Hindlimb muscle (tissue), 1 donor: ENCODE results near the gene RSL24D1. TPM values are rescaled to one million over a fixed set of nuclear protein-coding genes. Genes with fewer than 3 reads are reported as not detected.
"Not testable (repeated sequence)": the region's sequence is repeated elsewhere in the genome, so short reads cannot be mapped to it uniquely, and the experiment has no call there.

Source experiments
- DNase-seq: peaks from one replicate; pipeline ENCODE4 v3.0.0-alpha.2; 2013
- polyA plus RNA-seq: library from polyadenylated mRNA; unstranded; fragments of 120-200 nt; gene quantifications from one replicate; pipeline ENCODE4 v1.2.1, GENCODE V29; 2013; ENCODE audit not compliant: insufficient read length

Gene RSL24D1
- polyA plus RNA-seq, 1 donor = 77.1 TPM

- no peak for DNase-seq
Measured at GRCh38 chr15:55204464-55204863, 7.7 kb upstream of the RSL24D1 start.

- DNase-seq = no peak
Measured at GRCh38 chr15:55202206-55202605, 5.5 kb upstream of the RSL24D1 start.

GRCh38 chr15:55198706-55199105 is 2.0 kb upstream of the RSL24D1 start:
- no peak for DNase-seq

GRCh38 chr15:55197719-55198118 is 978 bp upstream of the RSL24D1 start:
- DNase-seq = no peak

GRCh38 chr15:55197362-55197705 is 593 bp upstream of the RSL24D1 start:
- no peak for DNase-seq

- DNase-seq = no peak
Measured at GRCh38 chr15:55195996-55196395, 745 bp downstream of the RSL24D1 start.

- no peak for DNase-seq
Measured at GRCh38 chr15:55194256-55194655, 2.5 kb downstream of the RSL24D1 start.

GRCh38 chr15:55186331-55186730 is 10.4 kb downstream of the RSL24D1 start:
- DNase-seq = no peak

GRCh38 chr15:55183679-55184078 is 13.1 kb downstream of the RSL24D1 start:
- no peak for DNase-seq

GRCh38 chr15:55179141-55179540 is 17.6 kb downstream of the RSL24D1 start:
- DNase-seq = no peak

GRCh38 chr15:55170361-55170760 is 26.4 kb downstream of the RSL24D1 start:
- no peak for DNase-seq

- DNase-seq = peak; percentile 58
Measured at GRCh38 chr15:55168350-55168974, 28.3 kb downstream of the RSL24D1 start.

- DNase-seq = no peak
Measured at GRCh38 chr15:55164284-55164683, 32.5 kb downstream of the RSL24D1 start.

- no peak for DNase-seq
Measured at GRCh38 chr15:55151631-55152030, 45.1 kb downstream of the RSL24D1 start.

GRCh38 chr15:55143132-55143531 is 53.6 kb downstream of the RSL24D1 start:
- not testable (repeated sequence) for DNase-seq

- DNase-seq = no peak
Measured at GRCh38 chr15:55133972-55134371, 62.8 kb downstream of the RSL24D1 start.

- DNase-seq = no peak
Measured at GRCh38 chr15:55132672-55133071, 64.1 kb downstream of the RSL24D1 start.

Other genes with a start within 250 kb of the RSL24D1 start
- gene RAB27A, start 92.9 kb upstream of the RSL24D1 start, polyA plus RNA-seq = 5.9 TPM
- gene PIGBOS1, start 122.2 kb upstream of the RSL24D1 start, polyA plus RNA-seq = 14.4 TPM
- gene PIGB, start 122.3 kb upstream of the RSL24D1 start, polyA plus RNA-seq = 8.9 TPM
- gene CCPG1, start 211.4 kb upstream of the RSL24D1 start, polyA plus RNA-seq = 25.4 TPM
- 1.7 TPM for gene PIERCE2, start 211.6 kb upstream of the RSL24D1 start, polyA plus RNA-seq